ENCODE data around the gene EFNB2.

The EFNB2 gene

GRCh38 chr13:106500445-106500844 is 35.0 kb downstream of the EFNB2 start:
- no peak for DNase-seq (ENCODE audit: low read depth)

GRCh38 chr13:106499896-106500295 is 35.6 kb downstream of the EFNB2 start:
- DNase-seq (ENCODE audit: low read depth): no peak

GRCh38 chr13:106499113-106499512 is 36.3 kb downstream of the EFNB2 start:
- DNase-seq (ENCODE audit: low read depth): no peak

GRCh38 chr13:106498571-106498970 is 36.9 kb downstream of the EFNB2 start:
- DNase-seq (ENCODE audit: low read depth): no peak

- DNase-seq (ENCODE audit: low read depth): no peak
Measured at GRCh38 chr13:106498158-106498557, 37.3 kb downstream of the EFNB2 start.

GRCh38 chr13:106497079-106497478 is 38.4 kb downstream of the EFNB2 start:
- no peak for DNase-seq (ENCODE audit: low read depth)

- DNase-seq (ENCODE audit: low read depth): no peak
Measured at GRCh38 chr13:106496072-106496997, 39.1 kb downstream of the EFNB2 start.

- no peak for DNase-seq (ENCODE audit: low read depth)
Measured at GRCh38 chr13:106494936-106495335, 40.5 kb downstream of the EFNB2 start.

- no peak for DNase-seq (ENCODE audit: low read depth)
Measured at GRCh38 chr13:106494506-106494905, 41.0 kb downstream of the EFNB2 start.

GRCh38 chr13:106493533-106494220 is 41.8 kb downstream of the EFNB2 start:
- DNase-seq (ENCODE audit: low read depth): no peak

GRCh38 chr13:106492588-106493475 is 42.6 kb downstream of the EFNB2 start:
- DNase-seq (ENCODE audit: low read depth): no peak

- no peak for DNase-seq (ENCODE audit: low read depth)
Measured at GRCh38 chr13:106491928-106492587, 43.4 kb downstream of the EFNB2 start.

GRCh38 chr13:106491463-106491862 is 44.0 kb downstream of the EFNB2 start:
- DNase-seq (ENCODE audit: low read depth): no peak

GRCh38 chr13:106490569-106491321 is 44.7 kb downstream of the EFNB2 start:
- DNase-seq (ENCODE audit: low read depth): peak; percentile 9

GRCh38 chr13:106489849-106490568 is 45.5 kb downstream of the EFNB2 start:
- no peak for DNase-seq (ENCODE audit: low read depth)

- no peak for DNase-seq (ENCODE audit: low read depth)
Measured at GRCh38 chr13:106488686-106489085, 46.8 kb downstream of the EFNB2 start.

GRCh38 chr13:106488076-106488475 is 47.4 kb downstream of the EFNB2 start:
- no peak for DNase-seq (ENCODE audit: low read depth)

- DNase-seq (ENCODE audit: low read depth): no peak
Measured at GRCh38 chr13:106487129-106487528, 48.3 kb downstream of the EFNB2 start.

- no peak for DNase-seq (ENCODE audit: low read depth)
Measured at GRCh38 chr13:106486287-106486686, 49.2 kb downstream of the EFNB2 start.

GRCh38 chr13:106484537-106485193 is 50.8 kb downstream of the EFNB2 start:
- DNase-seq (ENCODE audit: low read depth): no peak

Measured in T follicular helper cell (primary cell).